HG03045 (cell line): ENCODE results near the gene KCND1.
A peak's percentile ranks its signal among the peaks of the same experiment; 100 is the strongest.
"Not testable (repeated sequence)": the region's sequence is repeated elsewhere in the genome, so short reads cannot be mapped to it uniquely, and the experiment has no call there.

Experiments used
- ATAC-seq: cut with Tn5 transposase; IDR thresholded peaks from one replicate; pipeline ENCODE4 v1.9.1; 2021; ENCODE audit warnings: mild to moderate bottlenecking, moderate library complexity; ENCODE audit not compliant: unreplicated experiment

Gene KCND1

GRCh38 chrX:48971249-48972219, at the start of gene KCND1:
TSS of gene KCND1 (minus strand) at chrX:48971844. CDS start at chrX:48970271, 1,573 bp downstream.
- no peak for ATAC-seq

- no peak for ATAC-seq
Measured at GRCh38 chrX:49019599-49020249, 48.1 kb upstream of the KCND1 start.

GRCh38 chrX:49019050-49019449, 47.4 kb upstream of the KCND1 start:
- ATAC-seq: no peak

GRCh38 chrX:49003696-49004095, 32.1 kb upstream of the KCND1 start:
- no peak for ATAC-seq

- ATAC-seq: peak; percentile 82
Measured at GRCh38 chrX:49002091-49002935, 30.7 kb upstream of the KCND1 start, which contains the start of gene GRIPAP1. TSS of gene GRIPAP1 (minus strand) at chrX:49002264. CDS start at chrX:49002229, 35 bp downstream.

GRCh38 chrX:49001521-49002090, 30.0 kb upstream of the KCND1 start:
- ATAC-seq: peak; percentile 21

GRCh38 chrX:49000636-49001035, 29.0 kb upstream of the KCND1 start:
- ATAC-seq: no peak

GRCh38 chrX:48999030-48999429, 27.4 kb upstream of the KCND1 start:
- no peak for ATAC-seq

- ATAC-seq: no peak
Measured at GRCh38 chrX:48998391-48998790, 26.7 kb upstream of the KCND1 start.

- ATAC-seq: no peak
Measured at GRCh38 chrX:48997865-48998264, 26.2 kb upstream of the KCND1 start.

- ATAC-seq: no peak
Measured at GRCh38 chrX:48997455-48997854, 25.8 kb upstream of the KCND1 start.

- no peak for ATAC-seq
Measured at GRCh38 chrX:48996969-48997368, 25.3 kb upstream of the KCND1 start.

GRCh38 chrX:48992341-48992740, 20.7 kb upstream of the KCND1 start:
- no peak for ATAC-seq

- ATAC-seq: no peak
Measured at GRCh38 chrX:48989483-48989882, 17.8 kb upstream of the KCND1 start.

GRCh38 chrX:48983896-48984295, 12.3 kb upstream of the KCND1 start:
- no peak for ATAC-seq

GRCh38 chrX:48983081-48983480, 11.4 kb upstream of the KCND1 start:
- no peak for ATAC-seq

- no peak for ATAC-seq
Measured at GRCh38 chrX:48981178-48981577, 9.5 kb upstream of the KCND1 start.

- ATAC-seq: not testable (repeated sequence)
Measured at GRCh38 chrX:48980341-48980740, 8.7 kb upstream of the KCND1 start.

- no peak for ATAC-seq
Measured at GRCh38 chrX:48978226-48978625, 6.6 kb upstream of the KCND1 start.

GRCh38 chrX:48976086-48976485, 4.4 kb upstream of the KCND1 start:
- ATAC-seq: no peak

- ATAC-seq: no peak
Measured at GRCh38 chrX:48975541-48975940, 3.9 kb upstream of the KCND1 start.
